ENCODE results near the gene SLC38A5.

- TF ChIP-seq POLR2A (IDR thresholded peaks at IDR 0.05; ENCODE audit: low read depth, low read length) = no peak
- no peak for TF ChIP-seq CTCF (IDR thresholded peaks at IDR 0.05; ENCODE audit: extremely low read depth in 1 of 2, insufficient read depth in 1 of 2, low read depth in 1 of 2, low read length in 2 of 2)
These were observed 2.2 kb upstream of the SLC38A5 start for GRCh38 chrX:48472225-48472624.
